Measurements from ENCODE around the gene IL19.

The IL19 gene

GRCh38 chr1:206883160-206883559, 112.6 kb downstream of the IL19 start:
- DNase-seq, result no peak

GRCh38 chr1:206883876-206884275, 113.3 kb downstream of the IL19 start:
- no peak overlapping the region for H3K14ac ChIP-seq (ENCODE audit: low read length in 2 of 2)
- H2BK15ac ChIP-seq (ENCODE audit: low read depth, poor library complexity, severe bottlenecking), result no peak overlapping the region
- no peak overlapping the region for H2BK5ac ChIP-seq (ENCODE audit: low read depth, low read length, poor library complexity, severe bottlenecking)
- no peak overlapping the region for H4K8ac ChIP-seq (ENCODE audit: low read length)
- H3K27me3 ChIP-seq (ENCODE audit: control insufficient read depth in 1 of 2, insufficient read depth in 1 of 2, low read length in 2 of 2), result peaks cover 0 to 18% of the 10 kb centered on the region in 2 experiments
- H3K23ac ChIP-seq (ENCODE audit: low read length in 2 of 2), result no peak overlapping the region
- H3K9ac ChIP-seq (ENCODE audit: low read length), result no peak overlapping the region
- H4K91ac ChIP-seq (ENCODE audit: low read length), result no peak overlapping the region
- no peak overlapping the region for H3K18ac ChIP-seq (ENCODE audit: low read depth in 1 of 2, low read length in 2 of 2)
- H2AK5ac ChIP-seq (ENCODE audit: low read length, severe bottlenecking), result no peak overlapping the region
- no peaks in the 10 kb centered on the region for H3K36me3 ChIP-seq (ENCODE audit: control insufficient read depth in 1 of 2, insufficient read depth in 2 of 2, low read depth in 1 of 2, low read length in 2 of 2)
- peaks cover 2% of the 10 kb centered on the region for H3K9me3 ChIP-seq (ENCODE audit: control insufficient read depth, low read length)
- H2BK12ac ChIP-seq (ENCODE audit: low read length in 2 of 2), result no peak overlapping the region
- no peaks in the 10 kb centered on the region for H3K79me1 ChIP-seq (replicated peaks; ENCODE audit: low read length, poor library complexity, severe bottlenecking)
- H2AFZ ChIP-seq (ENCODE audit: low read depth, low read length), result no peak overlapping the region
- no peak overlapping the region for H3K4me2 ChIP-seq (ENCODE audit: low read length, poor library complexity, severe bottlenecking)
- no peak overlapping the region for H3K27ac ChIP-seq (ENCODE audit: low read length, poor library complexity, severe bottlenecking)
- H3K4ac ChIP-seq (ENCODE audit: low read depth in 1 of 2, low read length in 2 of 2), result no peak overlapping the region
- no peak overlapping the region for H3K4me3 ChIP-seq (ENCODE audit: insufficient read depth in 1 of 2, low read depth in 1 of 2, low read length in 2 of 2)
- no peak overlapping the region for H2BK120ac ChIP-seq (ENCODE audit: low read depth, low read length)
- H3K4me1 ChIP-seq (ENCODE audit: control insufficient read depth, insufficient read depth, low read depth, low read length), result no peaks in the 10 kb centered on the region
- no peak for DNase-seq
- 93% methylated on average over 1 of the region's 2 CpGs for WGBS

More at GRCh38 chr1:206883160-206883559, 112.6 kb downstream of the IL19 start:
- H3K4ac ChIP-seq (ENCODE audit: low read depth in 1 of 2, low read length in 2 of 2), result no peak overlapping the region
- H4K91ac ChIP-seq (ENCODE audit: low read length), result no peak overlapping the region
- H3K27me3 ChIP-seq (ENCODE audit: control insufficient read depth in 1 of 2, insufficient read depth in 1 of 2, low read length in 2 of 2), result peaks cover 0 to 18% of the 10 kb centered on the region in 2 experiments
- H2BK120ac ChIP-seq (ENCODE audit: low read depth, low read length), result no peak overlapping the region
- H3K27ac ChIP-seq (ENCODE audit: low read length, poor library complexity, severe bottlenecking), result no peak overlapping the region
- no peaks in the 10 kb centered on the region for H3K36me3 ChIP-seq (ENCODE audit: control insufficient read depth in 1 of 2, insufficient read depth in 2 of 2, low read depth in 1 of 2, low read length in 2 of 2)
- no peak overlapping the region for H3K18ac ChIP-seq (ENCODE audit: low read depth in 1 of 2, low read length in 2 of 2)
- no peak overlapping the region for H2AK5ac ChIP-seq (ENCODE audit: low read length, severe bottlenecking)
- H3K14ac ChIP-seq (ENCODE audit: low read length in 2 of 2), result no peak overlapping the region
- H4K8ac ChIP-seq (ENCODE audit: low read length), result no peak overlapping the region
- H3K4me3 ChIP-seq (ENCODE audit: insufficient read depth in 1 of 2, low read depth in 1 of 2, low read length in 2 of 2), result no peak overlapping the region
- no peak overlapping the region for H3K4me2 ChIP-seq (ENCODE audit: low read length, poor library complexity, severe bottlenecking)
- no peak overlapping the region for H3K9ac ChIP-seq (ENCODE audit: low read length)
- H2BK12ac ChIP-seq (ENCODE audit: low read length in 2 of 2), result no peak overlapping the region
- no peak overlapping the region for H2AFZ ChIP-seq (ENCODE audit: low read depth, low read length)
- H2BK5ac ChIP-seq (ENCODE audit: low read depth, low read length, poor library complexity, severe bottlenecking), result no peak overlapping the region
- no peak overlapping the region for H2BK15ac ChIP-seq (ENCODE audit: low read depth, poor library complexity, severe bottlenecking)
- H3K23ac ChIP-seq (ENCODE audit: low read length in 2 of 2), result no peak overlapping the region
- 93% methylated on average over 1 of the region's 1 CpG for WGBS
- H3K79me1 ChIP-seq (replicated peaks; ENCODE audit: low read length, poor library complexity, severe bottlenecking), result no peaks in the 10 kb centered on the region
- no peaks in the 10 kb centered on the region for H3K4me1 ChIP-seq (ENCODE audit: control insufficient read depth, insufficient read depth, low read depth, low read length)
- peaks cover 7% of the 10 kb centered on the region for H3K9me3 ChIP-seq (ENCODE audit: control insufficient read depth, low read length)

GRCh38 chr1:206885341-206886060, 114.9 kb downstream of the IL19 start:
- H3K9me3 ChIP-seq (ENCODE audit: control insufficient read depth, low read length), result no peaks in the 10 kb centered on the region
- no peak for DNase-seq
- no peak overlapping the region for H4K91ac ChIP-seq (ENCODE audit: low read length)
- WGBS, result 97% methylated on average over 2 of the region's 3 CpGs
- no peak overlapping the region for H3K4ac ChIP-seq (ENCODE audit: low read depth in 1 of 2, low read length in 2 of 2)
- no peak overlapping the region for H3K4me3 ChIP-seq (ENCODE audit: insufficient read depth in 1 of 2, low read depth in 1 of 2, low read length in 2 of 2)
- no peaks in the 10 kb centered on the region for H3K4me1 ChIP-seq (ENCODE audit: control insufficient read depth, insufficient read depth, low read depth, low read length)
- no peak overlapping the region for H3K14ac ChIP-seq (ENCODE audit: low read length in 2 of 2)
- no peaks in the 10 kb centered on the region for H3K79me1 ChIP-seq (replicated peaks; ENCODE audit: low read length, poor library complexity, severe bottlenecking)
- H3K4me2 ChIP-seq (ENCODE audit: low read length, poor library complexity, severe bottlenecking), result no peak overlapping the region
- no peak overlapping the region for H4K8ac ChIP-seq (ENCODE audit: low read length)
- H3K27me3 ChIP-seq (ENCODE audit: control insufficient read depth in 1 of 2, insufficient read depth in 1 of 2, low read length in 2 of 2), result peaks cover 0 to 18% of the 10 kb centered on the region in 2 experiments
- H2BK5ac ChIP-seq (ENCODE audit: low read depth, low read length, poor library complexity, severe bottlenecking), result no peak overlapping the region
- H2AFZ ChIP-seq (ENCODE audit: low read depth, low read length), result no peak overlapping the region
- no peak overlapping the region for H3K18ac ChIP-seq (ENCODE audit: low read depth in 1 of 2, low read length in 2 of 2)
- H3K36me3 ChIP-seq (ENCODE audit: control insufficient read depth in 1 of 2, insufficient read depth in 2 of 2, low read depth in 1 of 2, low read length in 2 of 2), result no peaks in the 10 kb centered on the region
- no peak overlapping the region for H3K9ac ChIP-seq (ENCODE audit: low read length)
- H2BK120ac ChIP-seq (ENCODE audit: low read depth, low read length), result no peak overlapping the region
- no peak overlapping the region for H2BK15ac ChIP-seq (ENCODE audit: low read depth, poor library complexity, severe bottlenecking)
- H3K27ac ChIP-seq (ENCODE audit: low read length, poor library complexity, severe bottlenecking), result no peak overlapping the region
- H3K23ac ChIP-seq (ENCODE audit: low read length in 2 of 2), result no peak overlapping the region
- H2BK12ac ChIP-seq (ENCODE audit: low read length in 2 of 2), result no peak overlapping the region
- H2AK5ac ChIP-seq (ENCODE audit: low read length, severe bottlenecking), result no peak overlapping the region

GRCh38 chr1:206886831-206887230, 116.3 kb downstream of the IL19 start:
- no peaks in the 10 kb centered on the region for H3K9me3 ChIP-seq (ENCODE audit: control insufficient read depth, low read length)
- no peaks in the 10 kb centered on the region for H3K79me1 ChIP-seq (replicated peaks; ENCODE audit: low read length, poor library complexity, severe bottlenecking)
- no peaks in the 10 kb centered on the region for H3K4me1 ChIP-seq (ENCODE audit: control insufficient read depth, insufficient read depth, low read depth, low read length)
- no peaks in the 10 kb centered on the region for H3K36me3 ChIP-seq (ENCODE audit: control insufficient read depth in 1 of 2, insufficient read depth in 2 of 2, low read depth in 1 of 2, low read length in 2 of 2)
- 97% methylated on average over 1 of the region's 1 CpG for WGBS
- H3K9ac ChIP-seq (ENCODE audit: low read length), result no peak overlapping the region
- no peak overlapping the region for H4K8ac ChIP-seq (ENCODE audit: low read length)
- H3K27me3 ChIP-seq (ENCODE audit: control insufficient read depth in 1 of 2, insufficient read depth in 1 of 2, low read length in 2 of 2), result peaks cover 0 to 24% of the 10 kb centered on the region in 2 experiments
- H2BK120ac ChIP-seq (ENCODE audit: low read depth, low read length), result no peak overlapping the region
- H2BK5ac ChIP-seq (ENCODE audit: low read depth, low read length, poor library complexity, severe bottlenecking), result no peak overlapping the region
- H3K4ac ChIP-seq (ENCODE audit: low read depth in 1 of 2, low read length in 2 of 2), result no peak overlapping the region
- H4K91ac ChIP-seq (ENCODE audit: low read length), result no peak overlapping the region
- no peak overlapping the region for H3K4me3 ChIP-seq (ENCODE audit: insufficient read depth in 1 of 2, low read depth in 1 of 2, low read length in 2 of 2)
- no peak overlapping the region for H2BK15ac ChIP-seq (ENCODE audit: low read depth, poor library complexity, severe bottlenecking)
- H3K18ac ChIP-seq (ENCODE audit: low read depth in 1 of 2, low read length in 2 of 2), result no peak overlapping the region
- H2AFZ ChIP-seq (ENCODE audit: low read depth, low read length), result no peak overlapping the region
- no peak overlapping the region for H3K23ac ChIP-seq (ENCODE audit: low read length in 2 of 2)
- H2AK5ac ChIP-seq (ENCODE audit: low read length, severe bottlenecking), result no peak overlapping the region
- H3K4me2 ChIP-seq (ENCODE audit: low read length, poor library complexity, severe bottlenecking), result no peak overlapping the region
- DNase-seq, result peak; percentile 37
- no peak overlapping the region for H3K27ac ChIP-seq (ENCODE audit: low read length, poor library complexity, severe bottlenecking)
- H2BK12ac ChIP-seq (ENCODE audit: low read length in 2 of 2), result no peak overlapping the region
- no peak overlapping the region for H3K14ac ChIP-seq (ENCODE audit: low read length in 2 of 2)
